MM.1S (cell line): Measurements from ENCODE around the gene ZNF672.

Experiments used
- DNase-seq: peaks from one replicate; pipeline ENCODE4 v3.0.0-alpha.2; 2015
- H2AFZ ChIP-seq: fragments of 300-600 bp; sonication (generic); 2 replicates; pipeline ENCODE4 v1.6.0; 2016; ENCODE audit warnings: antibody characterized with exemption, low read length
- H3F3A ChIP-seq: fragments of 300-600 bp; sonication (generic); 2 replicates; pipeline ENCODE4 v1.6.1; 2016; ENCODE audit warnings: mild to moderate bottlenecking, antibody characterized with exemption, low read length, moderate library complexity, mixed read lengths; ENCODE audit not compliant: insufficient read depth
- H3K27ac ChIP-seq: fragments of 300-600 bp; sonication (generic); 2 replicates; pipeline ENCODE4 v1.5.1; 2016; ENCODE audit warnings: mild to moderate bottlenecking, low read length
- H3K27me3 ChIP-seq: fragments of 300-600 bp; sonication (generic); replicated peaks from 2 replicates; pipeline ENCODE4 v1.6.0; 2016; ENCODE audit warnings: low read length; ENCODE audit not compliant: insufficient read depth
- H3K36me3 ChIP-seq: fragments of 300-600 bp; sonication (generic); replicated peaks from 2 replicates; pipeline ENCODE4 v1.6.1; 2016; ENCODE audit warnings: mild to moderate bottlenecking, low read length, mixed read lengths; ENCODE audit not compliant: insufficient read depth
- H3K4me1 ChIP-seq: fragments of 300-600 bp; sonication (generic); 2 replicates; pipeline ENCODE4 v1.6.1; 2016; ENCODE audit warnings: low read length, mixed read lengths
- H3K4me2 ChIP-seq: fragments of 300-600 bp; sonication (generic); 2 replicates; pipeline ENCODE4 v1.6.0; 2016; ENCODE audit warnings: low read depth, low read length
- H3K4me3 ChIP-seq: fragments of 300-600 bp; sonication (generic); 2 replicates; pipeline ENCODE4 v1.5.1; 2016; ENCODE audit warnings: low read length, mixed read lengths
- H3K79me2 ChIP-seq: fragments of 300-600 bp; sonication (generic); 2 replicates; pipeline ENCODE4 v1.6.1; 2016; ENCODE audit warnings: mixed run types, low read length, mixed read lengths
- H3K9ac ChIP-seq: fragments of 300-600 bp; sonication (generic); 2 replicates; pipeline ENCODE4 v1.6.1; 2016; ENCODE audit warnings: low read length, mixed read lengths
- H3K9me2 ChIP-seq: fragments of 300-600 bp; sonication (generic); replicated peaks from 2 replicates; pipeline ENCODE4 v1.6.1; 2016; ENCODE audit warnings: mild to moderate bottlenecking, low read length, mixed read lengths; ENCODE audit not compliant: insufficient read depth
- H3K9me3 ChIP-seq: fragments of 300-600 bp; sonication (generic); replicated peaks from 2 replicates; pipeline ENCODE4 v1.6.1; 2016; ENCODE audit warnings: mild to moderate bottlenecking, low read length, mixed read lengths; ENCODE audit not compliant: insufficient read depth
- H4K20me1 ChIP-seq: fragments of 300-600 bp; sonication (generic); 2 replicates; pipeline ENCODE4 v1.6.1; 2016; ENCODE audit warnings: mild to moderate bottlenecking, low read length, moderate library complexity, mixed read lengths; ENCODE audit not compliant: insufficient read depth
- EZH2 ChIP-seq: fragments of 300-600 bp; sonication (generic); optimal IDR thresholded peaks from 2 replicates; pipeline ENCODE3; 2017; ENCODE audit warnings: low read depth, mild to moderate bottlenecking, antibody characterized with exemption, low read length, mixed read lengths
- EZH2phosphoT487 ChIP-seq: fragments of 300-600 bp; sonication (generic); IDR thresholded peaks from 2 replicates; pipeline ENCODE4 v1.6.1; 2018; ENCODE audit warnings: antibody characterized with exemption, low read length
- TF ChIP-seq, protein P1 (sequence below): fragments of 300-600 bp; sonication (generic); IDR thresholded peaks from 2 replicates; pipeline ENCODE4 v1.5.1; 2016; ENCODE audit warnings: antibody characterized with exemption, low read length, mixed read lengths

ZNF672 gene

GRCh38 chr1:248825136-248825535, 12.9 kb upstream of the ZNF672 start:
- Histone ChIP-seq H3K27me3 (0 out of 2 replicates have a peak, but pooled peaks cover 4% of the 10 kb centered on the region), H3K4me1 (peaks cover 46% of the 10 kb centered on the region)

DNA sequence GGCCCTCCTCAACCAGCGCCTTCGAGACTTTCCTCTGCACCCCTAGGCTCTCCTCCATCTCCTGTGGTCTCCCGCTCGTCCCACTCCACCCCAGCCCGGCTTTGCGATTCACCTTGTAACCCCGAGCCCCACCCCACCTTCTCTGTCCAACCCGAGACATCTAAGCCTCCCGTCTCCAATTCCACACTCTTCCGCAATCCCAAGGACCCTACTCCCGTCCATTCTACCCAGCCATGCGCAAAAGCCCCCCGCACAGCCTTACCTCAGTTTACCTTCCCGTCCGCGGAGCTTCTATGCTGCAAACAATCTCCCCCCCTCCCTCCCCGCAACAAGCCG, 12.5 kb upstream of the ZNF672 start:
- Histone ChIP-seq H3K4me2 (peak overlapping the region; percentile 68), H3K27me3 (0 out of 2 replicates have a peak, but pooled peaks cover 4% of the 10 kb centered on the region), H3K27ac (peak overlapping the region; percentile 86; the same call in 1 of the 2 replicates), H3K9me2 (no peaks in the 10 kb centered on the region), H3K4me3 (peak overlapping the region; percentile 84), H3F3A (peaks cover 19% of the 10 kb centered on the region), H3K36me3 (peaks cover 5% of the 10 kb centered on the region; the same call in 1 of the 2 replicates), H3K9me3 (no peaks in the 10 kb centered on the region), H3K79me2 (peaks cover 48% of the 10 kb centered on the region), H4K20me1 (no peaks in the 10 kb centered on the region), H3K4me1 (peaks cover 42% of the 10 kb centered on the region), H2AFZ (peak overlapping the region; percentile 92), H3K9ac (peak overlapping the region; percentile 92)
- no peak for DNase-seq
- TF ChIP-seq, protein P1, sequence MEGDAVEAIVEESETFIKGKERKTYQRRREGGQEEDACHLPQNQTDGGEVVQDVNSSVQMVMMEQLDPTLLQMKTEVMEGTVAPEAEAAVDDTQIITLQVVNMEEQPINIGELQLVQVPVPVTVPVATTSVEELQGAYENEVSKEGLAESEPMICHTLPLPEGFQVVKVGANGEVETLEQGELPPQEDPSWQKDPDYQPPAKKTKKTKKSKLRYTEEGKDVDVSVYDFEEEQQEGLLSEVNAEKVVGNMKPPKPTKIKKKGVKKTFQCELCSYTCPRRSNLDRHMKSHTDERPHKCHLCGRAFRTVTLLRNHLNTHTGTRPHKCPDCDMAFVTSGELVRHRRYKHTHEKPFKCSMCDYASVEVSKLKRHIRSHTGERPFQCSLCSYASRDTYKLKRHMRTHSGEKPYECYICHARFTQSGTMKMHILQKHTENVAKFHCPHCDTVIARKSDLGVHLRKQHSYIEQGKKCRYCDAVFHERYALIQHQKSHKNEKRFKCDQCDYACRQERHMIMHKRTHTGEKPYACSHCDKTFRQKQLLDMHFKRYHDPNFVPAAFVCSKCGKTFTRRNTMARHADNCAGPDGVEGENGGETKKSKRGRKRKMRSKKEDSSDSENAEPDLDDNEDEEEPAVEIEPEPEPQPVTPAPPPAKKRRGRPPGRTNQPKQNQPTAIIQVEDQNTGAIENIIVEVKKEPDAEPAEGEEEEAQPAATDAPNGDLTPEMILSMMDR = no peak
- no peak for TF ChIP-seq EZH2
- no peak for TF ChIP-seq EZH2phosphoT487

More at GRCh38 chr1:248825136-248825535, 12.9 kb upstream of the ZNF672 start:
- peaks cover 8% of the 10 kb centered on the region; the same call in 1 of the 2 replicates for H3K36me3 ChIP-seq
- no peaks in the 10 kb centered on the region for H4K20me1 ChIP-seq
- no peaks in the 10 kb centered on the region for H3K9me2 ChIP-seq
- H3K9ac ChIP-seq = peak overlapping the region; percentile 92
- peak overlapping the region; percentile 86; the same call in 1 of the 2 replicates for H3K27ac ChIP-seq
- TF ChIP-seq EZH2phosphoT487 (no peak), EZH2 (no peak)
- TF ChIP-seq, protein P1 = no peak
- H3K4me3 ChIP-seq = peak overlapping the region; percentile 84
- peaks cover 53% of the 10 kb centered on the region for H3K79me2 ChIP-seq
- H2AFZ ChIP-seq = peak overlapping the region; percentile 92
- H3K9me3 ChIP-seq = no peaks in the 10 kb centered on the region
- peaks cover 19% of the 10 kb centered on the region for H3F3A ChIP-seq
- no peak for DNase-seq
- H3K4me2 ChIP-seq = peak overlapping the region; percentile 68

GRCh38 chr1:248825909-248826760, 11.9 kb upstream of the ZNF672 start, which contains the start of gene SH3BP5L:
SH3BP5L (minus strand) TSS chr1:248825915; CDS start chr1:248824935, 980 bp downstream.
- Histone ChIP-seq H3K4me3 (peak within 1 kb of the TSS; percentile 84), H3K9me3 (no peaks in the 10 kb centered on the region), H4K20me1 (no peaks in the 10 kb centered on the region), H3F3A (peaks cover 19% of the 10 kb centered on the region), H3K27me3 (0 out of 2 replicates have a peak, but pooled peaks cover 4% of the 10 kb centered on the region), H3K9ac (peak within 1 kb of the TSS; percentile 92), H3K27ac (peak within 1 kb of the TSS; percentile 86), H3K9me2 (no peaks in the 10 kb centered on the region), H3K4me1 (peaks cover 36% of the 10 kb centered on the region), H3K36me3 (no peaks in the 10 kb centered on the region), H3K79me2 (peaks cover 43% of the 10 kb centered on the region), H2AFZ (peak within 1 kb of the TSS; percentile 92), H3K4me2 (peak within 1 kb of the TSS; percentile 68)
- DNase-seq = peak; percentile 98
- no peak for TF ChIP-seq EZH2
- TF ChIP-seq, protein P1 = peak; percentile 97
- no peak for TF ChIP-seq EZH2phosphoT487
